H9 (cell line): ENCODE results near the gene ST6GALNAC3. TPM values are rescaled to one million over a fixed set of nuclear protein-coding genes. Genes with fewer than 3 reads are reported as not detected.

Source experiments
- DNase-seq: peaks from one replicate; pipeline ENCODE4 v3.0.0-alpha.2; 2017
- H2AFZ ChIP-seq: one replicate; pipeline ENCODE4 v1.6.1; 2013; ENCODE audit warnings: mild to moderate bottlenecking, low read length, control low read depth, moderate library complexity
- H2AK5ac ChIP-seq: 2 replicates; pipeline ENCODE4 v1.6.1; 2013; ENCODE audit warnings: low read length, control low read depth, mixed read lengths; ENCODE audit not compliant: insufficient read length
- H2BK120ac ChIP-seq: one replicate; pipeline ENCODE4 v1.6.1; 2013; ENCODE audit warnings: low read depth, mild to moderate bottlenecking, low read length, control low read depth, inconsistent platforms; ENCODE audit not compliant: poor library complexity, severe bottlenecking
- H2BK12ac ChIP-seq: 2 replicates; pipeline ENCODE4 v1.6.1; 2013; ENCODE audit warnings: low read length, control low read depth, mixed read lengths, low read depth; ENCODE audit not compliant: insufficient read length
- H2BK15ac ChIP-seq: 2 replicates; pipeline ENCODE4 v1.6.1; 2013; ENCODE audit warnings: low read depth, low read length, control low read depth
- H2BK20ac ChIP-seq: one replicate; pipeline ENCODE4 v1.6.1; 2013; ENCODE audit warnings: low read depth, mild to moderate bottlenecking, low read length, control low read depth, inconsistent platforms; ENCODE audit not compliant: poor library complexity, severe bottlenecking
- H2BK5ac ChIP-seq: 2 replicates; pipeline ENCODE4 v1.6.1; 2013; ENCODE audit warnings: low read length, control low read depth, mixed read lengths; ENCODE audit not compliant: insufficient read length
- H3K14ac ChIP-seq: 2 replicates; pipeline ENCODE4 v1.6.1; 2013; ENCODE audit warnings: low read length, control low read depth; ENCODE audit not compliant: insufficient read depth
- H3K18ac ChIP-seq: 2 replicates; pipeline ENCODE4 v1.6.1; 2013; ENCODE audit warnings: low read depth, mild to moderate bottlenecking, mixed read lengths, low read length, control low read depth; ENCODE audit not compliant: insufficient read length
- H3K23ac ChIP-seq: 2 replicates; pipeline ENCODE4 v1.6.1; 2013; ENCODE audit warnings: low read length, control low read depth, mixed read lengths, low read depth; ENCODE audit not compliant: insufficient read length
- H3K23me2 ChIP-seq: 2 replicates; pipeline ENCODE4 v1.6.1; 2013; ENCODE audit warnings: low read depth, mild to moderate bottlenecking, mixed read lengths, low read length, control low read depth; ENCODE audit not compliant: insufficient read length, poor library complexity, severe bottlenecking
- H3K27ac ChIP-seq: 2 replicates; pipeline ENCODE4 v1.5.1; 2013; ENCODE audit warnings: low read length, control low read depth, mixed read lengths, low read depth; ENCODE audit not compliant: insufficient read length
- H3K27me3 ChIP-seq: 2 replicates; pipeline ENCODE4 v1.6.1; 2013; ENCODE audit warnings: low read length, control low read depth, inconsistent platforms; ENCODE audit not compliant: insufficient read depth
- H3K4ac ChIP-seq: 2 replicates; pipeline ENCODE4 v1.6.1; 2013; ENCODE audit warnings: low read depth, mild to moderate bottlenecking, control low read depth, inconsistent platforms, low read length, moderate library complexity
- H3K4me1 ChIP-seq: 2 replicates; pipeline ENCODE4 v1.6.1; 2013; ENCODE audit warnings: low read length, control low read depth, inconsistent platforms; ENCODE audit not compliant: insufficient read depth
- H3K4me2 ChIP-seq: 2 replicates; pipeline ENCODE4 v1.6.1; 2013; ENCODE audit warnings: low read length, control low read depth, mixed read lengths; ENCODE audit not compliant: insufficient read length, insufficient read depth
- H3K56ac ChIP-seq: 2 replicates; pipeline ENCODE4 v1.6.1; 2013; ENCODE audit warnings: low read depth, mild to moderate bottlenecking, mixed read lengths, low read length, control low read depth; ENCODE audit not compliant: insufficient read length
- H3K79me1 ChIP-seq: 2 replicates; pipeline ENCODE4 v1.6.1; 2013; ENCODE audit warnings: low read depth, mild to moderate bottlenecking, moderate library complexity, low read length, control low read depth, inconsistent platforms; ENCODE audit not compliant: insufficient read depth, poor library complexity, severe bottlenecking
- H3K79me2 ChIP-seq: 2 replicates; pipeline ENCODE4 v1.6.1; 2013; ENCODE audit warnings: low read length, control low read depth, inconsistent platforms; ENCODE audit not compliant: insufficient read depth
- H3K9ac ChIP-seq: 2 replicates; pipeline ENCODE4 v1.6.1; 2013; ENCODE audit warnings: low read length, control low read depth, mixed read lengths; ENCODE audit not compliant: insufficient read length; ENCODE audit errors: extremely low read depth
- H3K9me3 ChIP-seq: one replicate; pipeline ENCODE4 v1.6.1; 2013; ENCODE audit warnings: low read depth, low read length, inconsistent platforms; ENCODE audit not compliant: control insufficient read depth
- H3T11ph ChIP-seq: one replicate; pipeline ENCODE4 v1.6.1; 2013; ENCODE audit warnings: mild to moderate bottlenecking, low read length, control low read depth, inconsistent platforms
- H4K20me1 ChIP-seq: one replicate; pipeline ENCODE4 v1.6.1; 2013; ENCODE audit not compliant: control insufficient read depth, insufficient read length, insufficient read depth
- H4K5ac ChIP-seq: 2 replicates; pipeline ENCODE4 v1.6.1; 2013; ENCODE audit warnings: low read depth, mild to moderate bottlenecking, mixed read lengths, low read length, control low read depth; ENCODE audit not compliant: insufficient read length
- H4K8ac ChIP-seq: replicated peaks from 2 replicates; pipeline ENCODE4 v1.6.1; 2013; ENCODE audit warnings: low read length, control low read depth, mixed read lengths, low read depth; ENCODE audit not compliant: insufficient read length
- H4K91ac ChIP-seq: 2 replicates; pipeline ENCODE4 v1.6.1; 2013; ENCODE audit warnings: low read depth, mild to moderate bottlenecking, moderate library complexity, mixed read lengths, low read length, control low read depth; ENCODE audit not compliant: insufficient read length
- H3K27ac Mint-ChIP-seq, 3 experiments: 2 replicates in 2 of 3; 3 replicates in 1 of 3; pipeline ENCODE4 v1.8.0; 2020 to 2021; ENCODE audit warnings: mixed read lengths in 3 of 3, mild to moderate bottlenecking in 1 of 3, moderate library complexity in 1 of 3
- H3K27me3 Mint-ChIP-seq: 2 replicates; pipeline ENCODE4 v1.8.0; 2021; ENCODE audit warnings: low read depth, mild to moderate bottlenecking, moderate library complexity, mixed read lengths
- H3K36me3 Mint-ChIP-seq, 3 experiments: 2 replicates in 2 of 3; 3 replicates in 1 of 3; pipeline ENCODE4 v1.8.0; 2020 to 2021; ENCODE audit warnings: low read depth in 3 of 3, mixed read lengths in 3 of 3; ENCODE audit not compliant: insufficient read depth in 1 of 3
- H3K4me1 Mint-ChIP-seq, 2 experiments: 2 replicates each; pipeline ENCODE4 v1.8.0; 2020; ENCODE audit warnings: mixed read lengths in 2 of 2
- H3K4me3 Mint-ChIP-seq, 2 experiments: 2 replicates in 1 of 2; 3 replicates in 1 of 2; pipeline ENCODE4 v1.8.0; 2020 to 2021; ENCODE audit warnings: mild to moderate bottlenecking in 2 of 2, mixed read lengths in 2 of 2, moderate library complexity in 1 of 2
- H3K9me3 Mint-ChIP-seq, 2 experiments: 2 replicates in 1 of 2; 3 replicates in 1 of 2; pipeline ENCODE4 v1.8.0; 2020; ENCODE audit warnings: mild to moderate bottlenecking in 2 of 2, mixed read lengths in 2 of 2, moderate library complexity in 1 of 2
- CTCF ChIP-seq: fragments of 200-600 bp; sonication (generic); conservative IDR thresholded peaks from 3 replicates; pipeline ENCODE4 v1.8.0; 2021; ENCODE audit warnings: antibody characterized with exemption, mild to moderate bottlenecking
- total RNA-seq: library from RNA; stranded (reverse); gene quantifications from 2 replicates; pipeline ENCODE4 v1.2.1, GENCODE V29; 2021

ST6GALNAC3 gene
- total RNA-seq, 1 experiment from 2014 or later = 11.2 TPM

GRCh38 chr1:76627901-76628300 lies 553.4 kb downstream of the ST6GALNAC3 start:
- no peak for DNase-seq
- no peak overlapping the region for H2BK20ac ChIP-seq
- no peak overlapping the region for H2AFZ ChIP-seq
- no peak overlapping the region for H3K14ac ChIP-seq
- H3K27me3 ChIP-seq = no peaks in the 10 kb centered on the region
- no peak overlapping the region for H2BK15ac ChIP-seq
- no peak overlapping the region for H3K56ac ChIP-seq
- no peaks in the 10 kb centered on the region for H4K20me1 ChIP-seq
- no peak overlapping the region for H3K23ac ChIP-seq
- no peak overlapping the region for H4K8ac ChIP-seq
- no peak overlapping the region for H2BK12ac ChIP-seq
- Mint-ChIP-seq H3K9me3 (no peaks in the 10 kb centered on the region), H3K36me3 (peaks cover 0 to 2% (median 0%) of the 10 kb centered on the region in 3 experiments; a peak in 1 of 7 replicates), H3K4me1 (peaks cover 2 to 5% of the 10 kb centered on the region in 2 experiments; a peak in 3 of 4 replicates), H3K27ac (no peak overlapping the region), H3K27me3 (no peaks in the 10 kb centered on the region), H3K4me3 (no peak overlapping the region)
- TF ChIP-seq CTCF = no peak
- H2AK5ac ChIP-seq = no peak overlapping the region
- no peaks in the 10 kb centered on the region for H3K23me2 ChIP-seq
- H4K91ac ChIP-seq = no peak overlapping the region
- no peaks in the 10 kb centered on the region for H3K79me2 ChIP-seq
- no peak overlapping the region for H2BK120ac ChIP-seq
- peaks cover 3% of the 10 kb centered on the region; the same call in 1 of the 2 replicates for H3K4me1 ChIP-seq
- no peak overlapping the region for H4K5ac ChIP-seq
- no peaks in the 10 kb centered on the region for H3K79me1 ChIP-seq
- H3K4me2 ChIP-seq = no peak overlapping the region
- no peak overlapping the region for H2BK5ac ChIP-seq
- H3T11ph ChIP-seq = no peak overlapping the region
- no peak overlapping the region for H3K18ac ChIP-seq
- no peaks in the 10 kb centered on the region for H3K9me3 ChIP-seq
- no peak overlapping the region for H3K4ac ChIP-seq
- no peak overlapping the region for H3K9ac ChIP-seq
- no peak overlapping the region for H3K27ac ChIP-seq
